Measurements from ENCODE around the gene TMEM106C.
A peak's percentile ranks its signal among the peaks of the same experiment; 100 is the strongest.

TMEM106C gene

DNA sequence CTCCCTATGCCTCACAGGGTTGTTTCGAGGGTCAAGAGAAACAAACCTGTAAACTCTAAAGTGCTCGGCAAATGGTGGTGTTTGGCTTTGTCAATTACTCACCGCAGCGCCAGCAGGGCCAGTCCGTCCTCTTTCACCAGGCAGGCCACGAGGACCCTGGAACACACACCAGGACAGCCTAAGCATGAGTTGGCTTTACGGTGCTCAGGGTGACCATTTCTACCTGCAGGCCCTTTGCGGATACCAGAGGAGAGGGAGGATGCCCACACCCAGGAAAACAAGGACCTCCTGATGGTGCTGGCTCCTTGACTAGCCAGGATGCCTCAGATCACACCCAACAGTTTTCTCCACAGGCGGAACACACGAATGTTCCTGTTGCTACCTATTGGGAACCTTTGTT lies 29.4 kb downstream of the TMEM106C start:
- no peaks in the 10 kb centered on the region for H3K9me3 ChIP-seq (ENCODE audit: control insufficient read depth in 1 of 2, low read length in 2 of 2)
- no peak overlapping the region for H3K27ac ChIP-seq (ENCODE audit: low read depth, low read length)
- H3K4me3 ChIP-seq (ENCODE audit: low read depth in 1 of 2, low read length in 2 of 2): no peak overlapping the region
- peaks cover 0 to 12% of the 10 kb centered on the region in 2 donors for H3K27me3 ChIP-seq (ENCODE audit: control insufficient read depth in 1 of 2, insufficient read depth in 2 of 2, low read length in 2 of 2)
- no peaks in the 10 kb centered on the region for H3K36me3 ChIP-seq (ENCODE audit: control insufficient read depth in 1 of 2, insufficient read depth in 2 of 2, low read length in 2 of 2)
- H3K4me1 ChIP-seq (ENCODE audit: control insufficient read depth in 1 of 2, insufficient read depth in 2 of 2, low read length in 2 of 2): no peaks in the 10 kb centered on the region
- no peak overlapping the region for H3K9ac ChIP-seq (ENCODE audit: low read depth in 1 of 2, low read length in 2 of 2)

DNA sequence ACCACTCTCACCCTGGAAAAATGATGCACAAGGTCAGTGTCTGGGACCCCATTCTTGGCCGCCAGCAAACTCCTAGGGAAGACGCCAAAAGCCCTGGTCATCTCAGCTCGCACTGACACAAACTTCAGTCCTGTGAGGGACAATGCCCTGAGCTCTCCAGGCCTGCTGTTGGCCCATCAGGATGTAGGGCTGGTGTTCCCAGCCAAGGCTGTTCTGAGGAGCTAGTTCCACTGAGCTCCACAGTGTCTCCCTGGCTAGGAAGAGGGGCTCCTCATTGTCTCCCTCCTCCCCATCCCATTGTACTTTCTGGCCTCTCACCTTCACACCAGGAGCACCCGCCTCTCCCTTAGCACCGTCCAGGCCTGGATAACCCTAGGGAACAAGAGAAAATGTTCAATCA lies 30.1 kb downstream of the TMEM106C start:
- Histone ChIP-seq H3K4me3 (ENCODE audit: low read depth in 1 of 2, low read length in 2 of 2) (no peak overlapping the region), H3K27me3 (ENCODE audit: control insufficient read depth in 1 of 2, insufficient read depth in 2 of 2, low read length in 2 of 2) (peaks cover 0 to 18% of the 10 kb centered on the region in 2 donors), H3K36me3 (ENCODE audit: control insufficient read depth in 1 of 2, insufficient read depth in 2 of 2, low read length in 2 of 2) (no peaks in the 10 kb centered on the region), H3K4me1 (ENCODE audit: control insufficient read depth in 1 of 2, insufficient read depth in 2 of 2, low read length in 2 of 2) (no peaks in the 10 kb centered on the region), H3K27ac (ENCODE audit: low read depth, low read length) (no peak overlapping the region), H3K9me3 (ENCODE audit: control insufficient read depth in 1 of 2, low read length in 2 of 2) (no peaks in the 10 kb centered on the region), H3K9ac (ENCODE audit: low read depth in 1 of 2, low read length in 2 of 2) (no peak overlapping the region)

DNA sequence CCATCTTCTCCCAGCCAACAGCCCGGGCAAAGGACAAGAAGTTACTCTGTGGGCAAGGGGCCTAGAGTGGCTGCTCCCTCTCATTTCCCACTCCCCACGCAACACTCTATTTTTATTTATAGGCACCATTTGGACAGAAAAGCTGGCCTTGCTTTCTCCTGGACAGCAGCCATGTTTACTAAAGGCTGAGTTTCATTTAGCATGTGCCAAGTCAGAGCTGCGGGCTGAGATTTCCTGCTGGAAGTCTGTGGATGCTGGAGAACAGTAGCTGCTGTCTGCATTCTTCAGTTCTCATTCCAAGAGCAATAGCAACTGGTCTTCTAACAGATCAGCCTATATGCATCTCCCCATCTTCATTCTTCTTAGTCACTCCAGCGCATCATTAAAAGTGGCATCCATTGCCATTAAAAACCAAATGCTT lies 32.6 kb downstream of the TMEM106C start:
- Histone ChIP-seq H3K9me3 (ENCODE audit: control insufficient read depth in 1 of 2, low read length in 2 of 2) (no peaks in the 10 kb centered on the region), H3K27me3 (ENCODE audit: control insufficient read depth in 1 of 2, insufficient read depth in 2 of 2, low read length in 2 of 2) (peaks cover 10 to 41% of the 10 kb centered on the region in 2 donors), H3K4me1 (ENCODE audit: control insufficient read depth in 1 of 2, insufficient read depth in 2 of 2, low read length in 2 of 2) (peaks cover 3% of the 10 kb centered on the region in 2 donors), H3K4me3 (ENCODE audit: low read depth in 1 of 2, low read length in 2 of 2) (no peak overlapping the region), H3K27ac (ENCODE audit: low read depth, low read length) (no peak overlapping the region), H3K9ac (ENCODE audit: low read depth in 1 of 2, low read length in 2 of 2) (no peak overlapping the region), H3K36me3 (ENCODE audit: control insufficient read depth in 1 of 2, insufficient read depth in 2 of 2, low read length in 2 of 2) (no peaks in the 10 kb centered on the region)

DNA sequence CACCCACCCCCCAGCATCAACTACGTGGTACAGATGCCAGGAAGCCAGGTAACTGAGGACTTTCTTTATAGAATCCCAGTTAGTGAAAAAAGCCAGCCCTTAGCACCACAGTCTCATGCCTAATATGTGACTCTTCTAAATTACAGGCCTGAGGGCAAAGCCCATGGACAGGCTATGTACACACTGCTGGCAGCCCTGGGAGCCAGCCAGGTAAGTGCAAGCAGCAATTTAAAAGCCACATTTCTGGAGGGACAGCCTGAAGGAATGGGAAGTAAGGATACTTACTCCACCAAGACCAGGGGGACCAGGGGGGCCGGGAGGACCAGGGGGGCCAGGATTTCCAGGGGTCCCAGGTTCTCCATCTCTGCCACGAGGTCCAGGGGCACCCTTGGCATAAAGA lies 33.9 kb downstream of the TMEM106C start:
- Histone ChIP-seq H3K36me3 (ENCODE audit: control insufficient read depth in 1 of 2, insufficient read depth in 2 of 2, low read length in 2 of 2) (no peaks in the 10 kb centered on the region), H3K9me3 (ENCODE audit: control insufficient read depth in 1 of 2, low read length in 2 of 2) (no peaks in the 10 kb centered on the region), H3K27ac (ENCODE audit: low read depth, low read length) (no peak overlapping the region), H3K27me3 (ENCODE audit: control insufficient read depth in 1 of 2, insufficient read depth in 2 of 2, low read length in 2 of 2) (peaks cover 21 to 55% of the 10 kb centered on the region in 2 donors), H3K4me1 (ENCODE audit: control insufficient read depth in 1 of 2, insufficient read depth in 2 of 2, low read length in 2 of 2) (peaks cover 16% of the 10 kb centered on the region in 2 donors), H3K9ac (ENCODE audit: low read depth in 1 of 2, low read length in 2 of 2) (no peak overlapping the region), H3K4me3 (ENCODE audit: low read depth in 1 of 2, low read length in 2 of 2) (no peak overlapping the region)

DNA sequence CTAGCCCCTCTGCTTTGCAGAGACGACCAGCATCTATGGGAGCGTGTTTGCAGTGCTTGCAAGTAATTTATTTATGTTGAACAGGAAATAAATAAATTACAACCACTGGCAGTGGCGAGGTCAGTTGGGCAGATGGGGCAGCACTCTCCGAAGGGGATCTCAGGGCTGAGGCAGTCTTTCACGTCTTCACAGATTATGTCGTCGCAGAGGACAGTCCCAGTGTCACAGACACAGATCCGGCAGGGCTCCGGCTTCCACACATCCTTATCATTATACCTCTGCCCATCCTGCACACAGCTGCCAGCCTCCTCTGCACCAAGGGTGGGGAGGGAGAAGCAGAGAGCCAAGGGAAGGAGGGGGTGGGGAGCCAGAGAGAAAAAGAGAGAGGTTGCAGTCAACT lies 36.4 kb downstream of the TMEM106C start:
- peaks cover 33 to 39% of the 10 kb centered on the region in 2 donors for H3K4me1 ChIP-seq (ENCODE audit: control insufficient read depth in 1 of 2, insufficient read depth in 2 of 2, low read length in 2 of 2)
- no peaks in the 10 kb centered on the region for H3K9me3 ChIP-seq (ENCODE audit: control insufficient read depth in 1 of 2, low read length in 2 of 2)
- H3K9ac ChIP-seq (ENCODE audit: low read depth in 1 of 2, low read length in 2 of 2): no peak overlapping the region
- H3K4me3 ChIP-seq (ENCODE audit: low read depth in 1 of 2, low read length in 2 of 2): no peak overlapping the region
- H3K36me3 ChIP-seq (ENCODE audit: control insufficient read depth in 1 of 2, insufficient read depth in 2 of 2, low read length in 2 of 2): no peaks in the 10 kb centered on the region
- peaks cover 45 to 69% of the 10 kb centered on the region in 2 donors for H3K27me3 ChIP-seq (ENCODE audit: control insufficient read depth in 1 of 2, insufficient read depth in 2 of 2, low read length in 2 of 2)
- no peak overlapping the region for H3K27ac ChIP-seq (ENCODE audit: low read depth, low read length)

DNA sequence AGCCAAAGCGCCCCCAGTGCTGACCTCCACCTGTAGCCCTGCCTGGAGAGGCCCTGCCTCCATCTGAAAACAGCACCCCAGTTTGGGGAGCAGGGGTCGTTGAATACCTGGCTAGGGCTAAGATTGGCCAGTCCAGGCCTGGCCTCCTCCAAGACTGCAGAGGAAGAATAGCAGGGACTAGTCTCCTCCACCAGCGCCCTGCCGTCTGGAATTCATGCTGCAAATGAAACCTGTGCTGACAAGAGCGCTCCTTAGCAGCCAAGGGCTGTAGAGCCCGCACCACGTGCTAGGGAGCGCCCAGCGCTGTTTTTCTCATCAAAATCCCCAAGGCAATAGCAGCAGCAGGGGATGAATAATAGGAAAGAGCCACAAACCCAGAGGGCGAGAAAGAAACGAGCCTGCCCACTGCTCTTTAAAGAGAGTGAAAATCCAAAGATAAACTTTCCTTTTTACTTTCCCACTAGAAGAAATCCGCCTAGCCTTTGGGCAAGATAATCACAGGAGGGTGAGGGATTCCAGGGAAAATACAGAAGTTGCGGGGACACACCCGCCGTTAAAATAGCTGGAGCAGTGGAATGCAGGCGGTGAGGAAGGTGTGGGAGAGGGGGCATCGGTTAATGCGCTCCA lies 37.6 kb downstream of the TMEM106C start:
- no peak overlapping the region for H3K9ac ChIP-seq (ENCODE audit: low read depth in 1 of 2, low read length in 2 of 2)
- peaks cover 33 to 41% of the 10 kb centered on the region in 2 donors for H3K4me1 ChIP-seq (ENCODE audit: control insufficient read depth in 1 of 2, insufficient read depth in 2 of 2, low read length in 2 of 2)
- peak overlapping the region; percentile 61 to 73 for H3K4me3 ChIP-seq (ENCODE audit: low read depth in 1 of 2, low read length in 2 of 2)
- no peaks in the 10 kb centered on the region for H3K9me3 ChIP-seq (ENCODE audit: control insufficient read depth in 1 of 2, low read length in 2 of 2)
- H3K27ac ChIP-seq (ENCODE audit: low read depth, low read length): no peak overlapping the region
- no peaks in the 10 kb centered on the region for H3K36me3 ChIP-seq (ENCODE audit: control insufficient read depth in 1 of 2, insufficient read depth in 2 of 2, low read length in 2 of 2)
- H3K27me3 ChIP-seq (ENCODE audit: control insufficient read depth in 1 of 2, insufficient read depth in 2 of 2, low read length in 2 of 2): peaks cover 57 to 78% of the 10 kb centered on the region in 2 donors

DNA sequence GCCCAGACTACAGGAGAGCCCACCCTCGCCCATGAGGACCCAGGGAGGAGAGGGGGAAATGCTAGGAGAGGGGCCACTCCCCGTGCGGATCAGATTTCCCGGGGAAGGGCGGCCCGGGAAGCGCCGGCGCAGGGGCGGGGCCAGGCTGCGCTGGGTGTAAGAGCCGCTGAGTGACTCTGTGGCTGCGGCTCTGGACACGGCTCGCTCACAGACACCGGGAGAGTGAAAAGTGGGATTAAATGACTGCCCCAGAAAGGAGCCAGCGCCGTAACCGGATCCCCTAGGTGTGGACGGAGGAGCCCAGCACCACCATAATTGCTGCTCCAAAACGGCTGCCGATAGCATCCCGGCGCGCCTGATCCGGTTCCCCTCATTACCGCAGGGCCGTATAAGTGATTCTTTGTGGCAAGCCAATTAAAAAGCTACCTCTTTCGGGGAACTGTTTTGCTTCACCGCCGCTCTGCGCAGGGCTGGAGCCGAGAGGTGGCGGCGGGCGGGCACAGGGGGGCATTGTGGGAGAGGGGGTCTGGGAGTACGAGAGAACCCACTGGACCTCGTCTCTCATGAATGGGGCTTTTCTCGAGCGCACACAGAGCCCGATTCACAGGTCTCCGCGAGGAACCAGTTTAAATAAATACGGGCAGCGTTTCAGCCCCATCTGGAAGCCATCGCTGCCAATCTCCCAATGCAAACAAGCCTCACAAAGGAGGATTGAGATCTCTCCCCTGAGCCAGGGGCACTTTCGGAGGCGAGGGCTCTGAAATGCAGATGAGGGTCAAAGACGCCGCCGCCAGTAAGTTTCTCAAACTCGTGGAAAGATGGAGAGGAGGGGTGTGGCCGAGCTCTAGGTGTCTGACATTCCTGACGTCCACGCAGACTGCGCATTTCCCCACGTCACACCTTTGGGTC lies 38.4 kb downstream of the TMEM106C start:
- peaks cover 33 to 41% of the 10 kb centered on the region in 2 donors for H3K4me1 ChIP-seq (ENCODE audit: control insufficient read depth in 1 of 2, insufficient read depth in 2 of 2, low read length in 2 of 2)
- H3K9ac ChIP-seq (ENCODE audit: low read depth in 1 of 2, low read length in 2 of 2): no peak overlapping the region
- no peaks in the 10 kb centered on the region for H3K36me3 ChIP-seq (ENCODE audit: control insufficient read depth in 1 of 2, insufficient read depth in 2 of 2, low read length in 2 of 2)
- H3K27me3 ChIP-seq (ENCODE audit: control insufficient read depth in 1 of 2, insufficient read depth in 2 of 2, low read length in 2 of 2): peaks cover 61 to 84% of the 10 kb centered on the region in 2 donors
- H3K9me3 ChIP-seq (ENCODE audit: control insufficient read depth in 1 of 2, low read length in 2 of 2): no peaks in the 10 kb centered on the region
- H3K27ac ChIP-seq (ENCODE audit: low read depth, low read length): no peak overlapping the region
- H3K4me3 ChIP-seq (ENCODE audit: low read depth in 1 of 2, low read length in 2 of 2): peak overlapping the region; percentile 61 to 73

DNA sequence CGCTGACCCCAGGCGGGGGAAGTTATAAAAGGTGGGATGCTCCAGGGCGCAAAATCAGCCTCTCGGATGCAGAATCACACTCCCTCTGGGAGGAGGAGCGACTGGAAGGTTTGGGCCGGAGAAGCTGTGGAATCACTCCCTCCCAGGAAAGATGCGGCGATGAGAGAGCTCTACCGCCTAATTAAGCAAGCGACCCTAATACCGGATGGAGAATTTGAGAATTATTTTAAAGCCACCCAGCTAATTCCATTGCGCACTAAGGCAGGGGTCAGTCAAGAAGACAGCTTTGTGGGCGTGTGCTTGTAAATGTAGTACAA lies 39.0 kb downstream of the TMEM106C start:
- Histone ChIP-seq H3K36me3 (ENCODE audit: control insufficient read depth in 1 of 2, insufficient read depth in 2 of 2, low read length in 2 of 2) (no peaks in the 10 kb centered on the region), H3K4me1 (ENCODE audit: control insufficient read depth in 1 of 2, insufficient read depth in 2 of 2, low read length in 2 of 2) (peaks cover 33 to 41% of the 10 kb centered on the region in 2 donors), H3K9ac (ENCODE audit: low read depth in 1 of 2, low read length in 2 of 2) (no peak overlapping the region), H3K27ac (ENCODE audit: low read depth, low read length) (no peak overlapping the region), H3K4me3 (ENCODE audit: low read depth in 1 of 2, low read length in 2 of 2) (peak overlapping the region in 1 of 2 donors; percentile 73), H3K9me3 (ENCODE audit: control insufficient read depth in 1 of 2, low read length in 2 of 2) (no peaks in the 10 kb centered on the region), H3K27me3 (ENCODE audit: control insufficient read depth in 1 of 2, insufficient read depth in 2 of 2, low read length in 2 of 2) (peaks cover 62 to 88% of the 10 kb centered on the region in 2 donors)

DNA sequence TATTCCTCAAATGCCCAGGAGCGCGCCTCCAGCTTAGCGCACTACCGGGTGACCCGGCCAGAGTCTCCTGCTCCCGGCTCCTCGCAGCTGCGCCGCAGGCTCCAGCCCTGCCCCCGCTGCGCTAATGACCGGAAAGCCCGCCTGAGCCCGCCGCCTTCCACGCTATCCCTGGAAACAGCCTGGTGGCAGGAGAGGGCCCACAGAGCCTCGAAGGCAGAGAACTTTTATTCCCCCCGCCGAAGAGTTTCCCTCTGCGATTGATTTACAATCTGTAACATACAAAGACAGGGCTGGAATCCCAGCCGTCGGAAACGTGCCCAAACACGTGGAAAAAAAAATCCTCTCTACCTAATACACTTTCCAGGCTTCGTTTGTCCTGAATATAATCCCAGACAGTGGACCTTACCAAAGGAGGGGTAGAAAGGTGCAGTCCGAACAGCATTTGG lies 39.4 kb downstream of the TMEM106C start:
- Histone ChIP-seq H3K9ac (ENCODE audit: low read depth in 1 of 2, low read length in 2 of 2) (no peak overlapping the region), H3K4me3 (ENCODE audit: low read depth in 1 of 2, low read length in 2 of 2) (no peak overlapping the region), H3K27ac (ENCODE audit: low read depth, low read length) (no peak overlapping the region), H3K4me1 (ENCODE audit: control insufficient read depth in 1 of 2, insufficient read depth in 2 of 2, low read length in 2 of 2) (peaks cover 33 to 41% of the 10 kb centered on the region in 2 donors), H3K36me3 (ENCODE audit: control insufficient read depth in 1 of 2, insufficient read depth in 2 of 2, low read length in 2 of 2) (no peaks in the 10 kb centered on the region), H3K9me3 (ENCODE audit: control insufficient read depth in 1 of 2, low read length in 2 of 2) (no peaks in the 10 kb centered on the region), H3K27me3 (ENCODE audit: control insufficient read depth in 1 of 2, insufficient read depth in 2 of 2, low read length in 2 of 2) (peaks cover 65 to 85% of the 10 kb centered on the region in 2 donors)
